K562 (cell line): ENCODE data around the gene CYS1. TPM values are rescaled to one million over a fixed set of nuclear protein-coding genes. Genes with fewer than 3 reads are reported as not detected.
A peak's percentile ranks its signal among the peaks of the same experiment; 100 is the strongest.

Experiments
- DPF2 ChIP-seq: fragments of 450-650 bp; IDR thresholded peaks from 2 replicates; pipeline ENCODE4 v1.6.1; 2016
- GATAD2A ChIP-seq: fragments of 450-650 bp; IDR thresholded peaks from 2 replicates; pipeline ENCODE4 v1.6.1; 2017
- JUND ChIP-seq, 2 experiments: IDR thresholded peaks; 2 replicates in 1 of 2; 3 replicates in 1 of 2; pipeline ENCODE4 v1.6.1; 2011; ENCODE audit warnings: borderline replicate concordance in 2 of 2, low read depth in 2 of 2, low read length in 2 of 2, improper control_type of control experiment in 1 of 2, missing biosample characterization in 1 of 2, missing genetic modification characterization in 1 of 2, missing genetic modification reagents in 1 of 2
- L3MBTL2 ChIP-seq: fragments of 450-650 bp; IDR thresholded peaks from 2 replicates; pipeline ENCODE4 v1.6.1; 2016; ENCODE audit warnings: mild to moderate bottlenecking, moderate library complexity
- NBN ChIP-seq: fragments of 450-650 bp; IDR thresholded peaks from 2 replicates; pipeline ENCODE4 v1.6.1; 2016; ENCODE audit warnings: low read depth, mild to moderate bottlenecking
- NCOA2 ChIP-seq, 2 experiments: fragments of 450-650 bp; IDR thresholded peaks; 2 replicates each; pipeline ENCODE4 v1.6.1; 2018; ENCODE audit warnings: mild to moderate bottlenecking in 2 of 2, moderate library complexity in 1 of 2; ENCODE audit not compliant: partially characterized antibody in 2 of 2
- NCOR1 ChIP-seq: fragments of 450-650 bp; IDR thresholded peaks from 2 replicates; pipeline ENCODE4 v1.6.1; 2016; ENCODE audit warnings: mild to moderate bottlenecking, moderate library complexity
- SAFB ChIP-seq: fragments of 200-400 bp; formaldehyde crosslinking; IDR thresholded peaks from 2 replicates; pipeline ENCODE4 v1.6.1; 2017; ENCODE audit warnings: low read depth, low read length, borderline replicate concordance
- SP2 ChIP-seq: IDR thresholded peaks from 2 replicates; pipeline ENCODE4 v1.6.1; 2011; ENCODE audit warnings: mild to moderate bottlenecking, low read depth, low read length, moderate library complexity; ENCODE audit not compliant: poor library complexity, severe bottlenecking; ENCODE audit errors: extremely low read depth
- ZFPM2 ChIP-seq: fragments of 250-450 bp; sonication (Bioruptor Pico); IDR thresholded peaks from 2 replicates; pipeline ENCODE4 v1.5.1; 2022; ENCODE audit warnings: mild to moderate bottlenecking
- ZNF277 ChIP-seq: fragments of 250-450 bp; sonication (Bioruptor Pico); IDR thresholded peaks from 2 replicates; pipeline ENCODE4 v1.8.0; 2022; ENCODE audit warnings: inconsistent platforms, mild to moderate bottlenecking, moderate library complexity, borderline replicate concordance
- ZNF780A ChIP-seq: fragments of 250-450 bp; sonication (Bioruptor Pico); IDR thresholded peaks from 2 replicates; pipeline ENCODE4 v1.5.0; 2021; ENCODE audit warnings: mild to moderate bottlenecking
- ZNF79 ChIP-seq: fragments of 250-450 bp; sonication (Bioruptor Pico); IDR thresholded peaks from 2 replicates; pipeline ENCODE4 v1.4.0; 2020; ENCODE audit warnings: low read depth, mild to moderate bottlenecking, moderate library complexity
- polyA plus RNA-seq, 8 experiments: library from polyadenylated mRNA; depleted of rRNA in 4 of 8; stranded (reverse) in 5 of 8; unstranded in 3 of 8; fragments of >200 nt; fragmentation: Nextera tagmentation in 2 of 8; fragmentation: Illumina TruSeq in 1 of 8; extraction: Ambion mirVana in 2 of 8; extraction: Trizol in 1 of 8; gene quantifications; 2 replicates each; pipeline versions ENCODE4 v1.2.1 to v1.2.3, GENCODE V29; 2011 to 2014; ENCODE audit warnings: inconsistent platforms in 1 of 8, missing spikeins in 1 of 8
- total RNA-seq, 7 experiments: library from RNA; depleted of rRNA in 6 of 7; stranded (reverse); fragments of >200 nt in 6 of 7; fragmentation: Illumina TruSeq in 2 of 7; extraction: Trizol in 2 of 7; gene quantifications; 2 replicates each; pipeline versions ENCODE4 v1.2.1 to v1.2.3, GENCODE V29; 2011 to 2021; ENCODE audit warnings: low replicate concordance in 1 of 7
- TF ChIP-seq, protein P1 (sequence below): fragments of 450-650 bp; formaldehyde crosslinking; IDR thresholded peaks from 2 replicates; pipeline ENCODE4 v1.4.0; 2020; ENCODE audit warnings: mild to moderate bottlenecking, moderate library complexity
- TF ChIP-seq, protein P2 (sequence below), 2 experiments: fragments of 450-650 bp; conservative IDR thresholded peaks; 2 replicates each; pipeline ENCODE4 v1.6.1; 2017; ENCODE audit warnings: mild to moderate bottlenecking in 2 of 2, moderate library complexity in 2 of 2
- TF ChIP-seq, protein P3 (sequence below): fragments of 250-450 bp; sonication (Bioruptor Pico); IDR thresholded peaks from 2 replicates; pipeline ENCODE4 v1.4.0; 2020; ENCODE audit warnings: mild to moderate bottlenecking, moderate library complexity

CYS1 gene
- total and polyA plus RNA-seq, 9 of the 15 experiments (the other 6 are each of a cell fraction or from before 2014, with no cell fraction given): 0.11 to 0.13 TPM; not detected in 7

- TF ChIP-seq NCOA2 (IDR thresholded peaks at IDR 0.05; ENCODE audit: partially characterized antibody in 2 of 2) (no peak), L3MBTL2 (0 out of 2 replicates have a peak, but pooled peaks have one; percentile 36), DPF2 (peak; percentile 77), GATAD2A (no peak), NCOR1 (peak; percentile 15; the same call in 1 of the 2 replicates), ZFPM2 (CRISPR knock-in tag) (no peak), JUND (IDR thresholded peaks at IDR 0.05; ENCODE audit: borderline replicate concordance, low read depth, low read length) (no peak), JUND (tag; IDR thresholded peaks at IDR 0.05; ENCODE audit: borderline replicate concordance, low read depth, low read length) (0 out of 3 replicates have a peak, but pooled peaks have one; percentile 1), ZNF277 (CRISPR knock-in tag) (no peak), ZNF780A (CRISPR knock-in tag) (no peak), SP2 (no peak), NBN (0 out of 2 replicates have a peak, but pooled peaks have one; percentile 18), SAFB (no peak), ZNF79 (CRISPR knock-in tag) (no peak)
- TF ChIP-seq, protein P1, sequence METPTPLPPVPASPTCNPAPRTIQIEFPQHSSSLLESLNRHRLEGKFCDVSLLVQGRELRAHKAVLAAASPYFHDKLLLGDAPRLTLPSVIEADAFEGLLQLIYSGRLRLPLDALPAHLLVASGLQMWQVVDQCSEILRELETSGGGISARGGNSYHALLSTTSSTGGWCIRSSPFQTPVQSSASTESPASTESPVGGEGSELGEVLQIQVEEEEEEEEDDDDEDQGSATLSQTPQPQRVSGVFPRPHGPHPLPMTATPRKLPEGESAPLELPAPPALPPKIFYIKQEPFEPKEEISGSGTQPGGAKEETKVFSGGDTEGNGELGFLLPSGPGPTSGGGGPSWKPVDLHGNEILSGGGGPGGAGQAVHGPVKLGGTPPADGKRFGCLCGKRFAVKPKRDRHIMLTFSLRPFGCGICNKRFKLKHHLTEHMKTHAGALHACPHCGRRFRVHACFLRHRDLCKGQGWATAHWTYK (CRISPR knock-in tag): 0 out of 2 replicates have a peak, but pooled peaks have one; percentile 16
- TF ChIP-seq, protein P2, sequence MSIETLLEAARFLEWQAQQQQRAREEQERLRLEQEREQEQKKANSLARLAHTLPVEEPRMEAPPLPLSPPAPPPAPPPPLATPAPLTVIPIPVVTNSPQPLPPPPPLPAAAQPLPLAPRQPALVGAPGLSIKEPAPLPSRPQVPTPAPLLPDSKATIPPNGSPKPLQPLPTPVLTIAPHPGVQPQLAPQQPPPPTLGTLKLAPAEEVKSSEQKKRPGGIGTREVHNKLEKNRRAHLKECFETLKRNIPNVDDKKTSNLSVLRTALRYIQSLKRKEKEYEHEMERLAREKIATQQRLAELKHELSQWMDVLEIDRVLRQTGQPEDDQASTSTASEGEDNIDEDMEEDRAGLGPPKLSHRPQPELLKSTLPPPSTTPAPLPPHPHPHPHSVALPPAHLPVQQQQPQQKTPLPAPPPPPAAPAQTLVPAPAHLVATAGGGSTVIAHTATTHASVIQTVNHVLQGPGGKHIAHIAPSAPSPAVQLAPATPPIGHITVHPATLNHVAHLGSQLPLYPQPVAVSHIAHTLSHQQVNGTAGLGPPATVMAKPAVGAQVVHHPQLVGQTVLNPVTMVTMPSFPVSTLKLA (conservative IDR thresholded peaks at IDR 0.05): peak; percentile 43 to 57
- TF ChIP-seq, protein P3, sequence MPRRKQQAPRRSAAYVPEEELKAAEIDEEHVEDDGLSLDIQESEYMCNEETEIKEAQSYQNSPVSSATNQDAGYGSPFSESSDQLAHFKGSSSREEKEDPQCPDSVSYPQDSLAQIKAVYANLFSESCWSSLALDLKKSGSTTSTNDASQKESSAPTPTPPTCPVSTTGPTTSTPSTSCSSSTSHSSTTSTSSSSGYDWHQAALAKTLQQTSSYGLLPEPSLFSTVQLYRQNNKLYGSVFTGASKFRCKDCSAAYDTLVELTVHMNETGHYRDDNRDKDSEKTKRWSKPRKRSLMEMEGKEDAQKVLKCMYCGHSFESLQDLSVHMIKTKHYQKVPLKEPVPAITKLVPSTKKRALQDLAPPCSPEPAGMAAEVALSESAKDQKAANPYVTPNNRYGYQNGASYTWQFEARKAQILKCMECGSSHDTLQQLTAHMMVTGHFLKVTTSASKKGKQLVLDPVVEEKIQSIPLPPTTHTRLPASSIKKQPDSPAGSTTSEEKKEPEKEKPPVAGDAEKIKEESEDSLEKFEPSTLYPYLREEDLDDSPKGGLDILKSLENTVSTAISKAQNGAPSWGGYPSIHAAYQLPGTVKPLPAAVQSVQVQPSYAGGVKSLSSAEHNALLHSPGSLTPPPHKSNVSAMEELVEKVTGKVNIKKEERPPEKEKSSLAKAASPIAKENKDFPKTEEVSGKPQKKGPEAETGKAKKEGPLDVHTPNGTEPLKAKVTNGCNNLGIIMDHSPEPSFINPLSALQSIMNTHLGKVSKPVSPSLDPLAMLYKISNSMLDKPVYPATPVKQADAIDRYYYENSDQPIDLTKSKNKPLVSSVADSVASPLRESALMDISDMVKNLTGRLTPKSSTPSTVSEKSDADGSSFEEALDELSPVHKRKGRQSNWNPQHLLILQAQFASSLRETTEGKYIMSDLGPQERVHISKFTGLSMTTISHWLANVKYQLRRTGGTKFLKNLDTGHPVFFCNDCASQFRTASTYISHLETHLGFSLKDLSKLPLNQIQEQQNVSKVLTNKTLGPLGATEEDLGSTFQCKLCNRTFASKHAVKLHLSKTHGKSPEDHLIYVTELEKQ (CRISPR knock-in tag): no peak
These were observed 45.7 kb downstream of the CYS1 start (continued) for GRCh38 chr2:10034333-10035052.
